B cell (primary cell): Measurements from ENCODE around the gene TBC1D22A. TPM values are rescaled to one million over a fixed set of nuclear protein-coding genes. Genes with fewer than 3 reads are reported as not detected.

Experiments
- ATAC-seq: fragments of 200-7000 bp; cut with Tn5 transposase; one replicate; pipeline ENCODE4 v1.10.0; 2021; ENCODE audit warnings: low read depth, mild to moderate bottlenecking, moderate number of reproducible peaks, moderate library complexity
- CTCF ChIA-PET: fragments of 350-600 bp; sonication (Branson Sonifier 250); formaldehyde crosslinking; loops from one replicate; lab custom pipeline; 2021; ENCODE audit warnings: antibody characterized with exemption, inconsistent platforms; lab: Charles Lee
- POLR2A ChIA-PET: fragments of 350-600 bp; sonication (Branson Sonifier 250); formaldehyde crosslinking; loops from one replicate; lab custom pipeline; 2021; ENCODE audit warnings: antibody characterized with exemption; lab: Charles Lee
- DNase-seq: peaks from one replicate; pipeline ENCODE4 v3.0.0; 2013
- H2AFZ ChIP-seq: 2 replicates; pipeline ENCODE4 v1.6.1; 2012; ENCODE audit warnings: mild to moderate bottlenecking, low read depth, low read length; ENCODE audit not compliant: insufficient read depth, poor library complexity, severe bottlenecking
- H3K27ac ChIP-seq, 2 donors: 1 replicate in 1 of 2; 2 replicates in 1 of 2; pipeline ENCODE4 v1.5.1; 2012 to 2013; ENCODE audit warnings: low read length in 2 of 2, mild to moderate bottlenecking in 2 of 2, moderate library complexity in 1 of 2
- H3K27me3 ChIP-seq, 4 experiments: fragments of 200-600 bp in 1 of 4; sonication (generic) in 1 of 4; replicated peaks in 1 of 4; 1 replicate in 2 of 4; 2 replicates in 2 of 4; pipeline versions ENCODE4 v1.6.1 to v1.7.0; 2013 to 2016; ENCODE audit warnings: low read length in 3 of 4, mild to moderate bottlenecking in 2 of 4, mixed read lengths in 1 of 4, moderate library complexity in 1 of 4; ENCODE audit not compliant: insufficient read depth in 4 of 4, control insufficient read depth in 3 of 4; ENCODE audit errors: control extremely low read depth in 1 of 4
- H3K36me3 ChIP-seq, 2 experiments: replicated peaks in 1 of 2; 1 replicate in 1 of 2; 2 replicates in 1 of 2; pipeline versions ENCODE4 v1.6.1 to v1.7.1; 2013; ENCODE audit warnings: low read length in 1 of 2; ENCODE audit not compliant: insufficient read depth in 2 of 2, control insufficient read depth in 1 of 2; ENCODE audit errors: control extremely low read depth in 1 of 2, extremely low read depth in 1 of 2
- H3K4me1 ChIP-seq, 2 donors: fragments of 200-600 bp in 1 of 2; sonication (generic) in 1 of 2; 1 replicate in 1 of 2; 2 replicates in 1 of 2; pipeline versions ENCODE4 v1.5.1 to v1.6.1; 2013 to 2017; ENCODE audit warnings: low read length in 2 of 2; ENCODE audit not compliant: control insufficient read depth in 2 of 2, insufficient read depth in 2 of 2
- H3K4me2 ChIP-seq: replicated peaks from 2 replicates; pipeline ENCODE3; 2012; ENCODE audit warnings: mild to moderate bottlenecking, low read depth, low read length; ENCODE audit not compliant: poor library complexity, severe bottlenecking
- H3K4me3 ChIP-seq, 5 experiments: fragments of 200-600 bp in 1 of 5; sonication (generic) in 1 of 5; 1 replicate in 3 of 5; 2 replicates in 2 of 5; pipeline versions ENCODE4 v1.5.1 to v1.7.0; 2011 to 2016; ENCODE audit warnings: low read length in 4 of 5, mild to moderate bottlenecking in 4 of 5, low read depth in 2 of 5, control low read depth in 1 of 5, moderate library complexity in 1 of 5; ENCODE audit not compliant: insufficient read depth in 1 of 5; ENCODE audit errors: control extremely low read depth in 1 of 5, extremely low read depth in 1 of 5
- H3K79me2 ChIP-seq: fragments of 200-600 bp; sonication (generic); one replicate; pipeline ENCODE4 v1.6.0; 2016; ENCODE audit warnings: low read length; ENCODE audit not compliant: control insufficient read depth, insufficient read depth
- H3K9ac ChIP-seq: fragments of 200-600 bp; sonication (generic); 2 replicates; pipeline ENCODE4 v1.6.1; 2017; ENCODE audit warnings: mild to moderate bottlenecking, low read length, moderate library complexity
- H3K9me3 ChIP-seq, 3 donors: one replicate each; pipeline versions ENCODE4 v1.6.1 to v1.7.1; 2013; ENCODE audit warnings: low read length in 2 of 3; ENCODE audit not compliant: control insufficient read depth in 2 of 3, insufficient read depth in 1 of 3; ENCODE audit errors: control extremely low read depth in 1 of 3
- H4K20me1 ChIP-seq: 2 replicates; pipeline ENCODE4 v1.6.0; 2012; ENCODE audit warnings: mild to moderate bottlenecking, low read length; ENCODE audit not compliant: insufficient read depth, control insufficient read depth, poor library complexity, severe bottlenecking
- H3K27ac Mint-ChIP-seq: one replicate; pipeline ENCODE4 v1.8.0; 2021; ENCODE audit warnings: mixed read lengths
- H3K27me3 Mint-ChIP-seq: one replicate; pipeline ENCODE4 v1.8.0; 2021; ENCODE audit warnings: mixed read lengths
- H3K4me1 Mint-ChIP-seq: one replicate; pipeline ENCODE4 v1.8.0; 2021; ENCODE audit warnings: mixed read lengths
- H3K4me3 Mint-ChIP-seq: one replicate; pipeline ENCODE4 v1.8.0; 2021; ENCODE audit warnings: mixed read lengths
- H3K9me3 Mint-ChIP-seq: one replicate; pipeline ENCODE4 v1.8.0; 2022; ENCODE audit warnings: mixed read lengths; ENCODE audit not compliant: insufficient read depth
- CTCF ChIP-seq: fragments of 200-600 bp; IDR thresholded peaks from one replicate; pipeline ENCODE4 v1.8.0; 2022; ENCODE audit warnings: antibody characterized with exemption, mild to moderate bottlenecking
- EZH2 ChIP-seq: IDR thresholded peaks from 2 replicates; pipeline ENCODE4 v1.6.1; 2012; ENCODE audit warnings: borderline replicate concordance, low read depth, mild to moderate bottlenecking, moderate library complexity, low read length; ENCODE audit not compliant: insufficient read depth, poor library complexity, severe bottlenecking
- WGBS: methylation state at CpG from one replicate; pipeline ENCODE4 v1.1.5; 2013; ENCODE audit warnings: missing lambda C conversion rate; ENCODE audit not compliant: insufficient coverage; 5-methylcytosine and 5-hydroxymethylcytosine counted together
- intact Hi-C: fragments of 100-400 bp; cut with micrococcal nuclease; formaldehyde crosslinking; loops from one replicate; pipeline ENCODE4 v1.10.0; 2022
- polyA plus RNA-seq: library from polyadenylated mRNA; depleted of rRNA; stranded (reverse); fragments of >200 nt; gene quantifications from 2 replicates; pipeline ENCODE4 v1.2.3, GENCODE V29; 2012
- total RNA-seq, 2 donors: library from RNA; stranded (reverse); fragments of 120-200 nt in 1 of 2; gene quantifications; 1 replicate in 1 of 2; 2 replicates in 1 of 2; pipeline versions ENCODE4 v1.2.3 to v1.2.4, GENCODE V29; 2013 to 2022

The TBC1D22A gene
- total and polyA plus RNA-seq, 2 donors (not counting 1 experiment from before 2014, with no cell fraction given) = 73.8 to 128 TPM

GRCh38 chr22:46807458-46807857, 45.0 kb downstream of the TBC1D22A start:
- 100% methylated on average over 4 of the region's 6 CpGs for WGBS
- no peak for TF ChIP-seq CTCF
- TF ChIP-seq EZH2 = no peak
- Histone ChIP-seq H3K4me2 (no peak overlapping the region), H3K36me3 (peaks cover 0 to 77% of the 10 kb centered on the region in 2 experiments), H3K4me3 (no peak overlapping the region), H3K27ac (no peak overlapping the region), H2AFZ (no peak overlapping the region), H3K27me3 (no peaks in the 10 kb centered on the region), H3K4me1 (peaks cover 15 to 19% of the 10 kb centered on the region in 2 donors), H4K20me1 (peaks cover 98% of the 10 kb centered on the region), H3K9me3 (peaks cover 0 to 7% (median 0%) of the 10 kb centered on the region in 3 donors), H3K9ac (no peak overlapping the region), H3K79me2 (peaks cover 98% of the 10 kb centered on the region)
- DNase-seq = no peak
- ATAC-seq = no peak
- no peaks in the 10 kb centered on the region for H3K9me3 Mint-ChIP-seq
- H3K27ac Mint-ChIP-seq = peak overlapping the region; percentile 15
- H3K4me1 Mint-ChIP-seq = peaks cover 23% of the 10 kb centered on the region
- intact Hi-C loops = no loop called here
- ChIA-PET POLR2A (no interaction called here), CTCF (interaction anchor here (1.0 to 11.4 kb wide), 3 partner anchors 48 to 244 kb away, joined by 3 to 468 read pairs (median 83); partner anchors contain the start of genes CERK and TBC1D22A)
- H3K4me3 Mint-ChIP-seq = no peak overlapping the region
- H3K27me3 Mint-ChIP-seq = no peaks in the 10 kb centered on the region

GRCh38 chr22:46809153-46809885, 46.9 kb downstream of the TBC1D22A start:
- Mint-ChIP-seq H3K27ac (no peak overlapping the region), H3K4me3 (no peak overlapping the region), H3K4me1 (peaks cover 20% of the 10 kb centered on the region), H3K27me3 (no peaks in the 10 kb centered on the region), H3K9me3 (no peaks in the 10 kb centered on the region)
- peaks cover 6 to 8% of the 10 kb centered on the region in 2 donors for H3K4me1 ChIP-seq
- no peak for DNase-seq
- H3K4me3 ChIP-seq = no peak overlapping the region
- TF ChIP-seq EZH2 = no peak
- no peak for TF ChIP-seq CTCF
- ChIA-PET POLR2A (no interaction called here), CTCF (no interaction called here)
- 93% methylated on average over 3 of the region's 17 CpGs for WGBS
- peaks cover 0 to 71% of the 10 kb centered on the region in 2 experiments for H3K36me3 ChIP-seq
- H3K9me3 ChIP-seq = peaks cover 0 to 7% (median 0%) of the 10 kb centered on the region in 3 donors
- no peaks in the 10 kb centered on the region for H3K27me3 ChIP-seq
- H2AFZ ChIP-seq = no peak overlapping the region
- H4K20me1 ChIP-seq = peaks cover 98% of the 10 kb centered on the region
- intact Hi-C loops = no loop called here
- no peak overlapping the region for H3K9ac ChIP-seq
- ATAC-seq = no peak
- H3K4me2 ChIP-seq = no peak overlapping the region
- H3K79me2 ChIP-seq = peaks cover 98% of the 10 kb centered on the region
- H3K27ac ChIP-seq = no peak overlapping the region
